Fibroblast of skin of abdomen (primary cell): Measurements from ENCODE around the gene ADARB1.

Experiments
- DNase-seq: peaks from one replicate; pipeline ENCODE4 v3.0.0-alpha.2; 2013

ADARB1 gene

DNA sequence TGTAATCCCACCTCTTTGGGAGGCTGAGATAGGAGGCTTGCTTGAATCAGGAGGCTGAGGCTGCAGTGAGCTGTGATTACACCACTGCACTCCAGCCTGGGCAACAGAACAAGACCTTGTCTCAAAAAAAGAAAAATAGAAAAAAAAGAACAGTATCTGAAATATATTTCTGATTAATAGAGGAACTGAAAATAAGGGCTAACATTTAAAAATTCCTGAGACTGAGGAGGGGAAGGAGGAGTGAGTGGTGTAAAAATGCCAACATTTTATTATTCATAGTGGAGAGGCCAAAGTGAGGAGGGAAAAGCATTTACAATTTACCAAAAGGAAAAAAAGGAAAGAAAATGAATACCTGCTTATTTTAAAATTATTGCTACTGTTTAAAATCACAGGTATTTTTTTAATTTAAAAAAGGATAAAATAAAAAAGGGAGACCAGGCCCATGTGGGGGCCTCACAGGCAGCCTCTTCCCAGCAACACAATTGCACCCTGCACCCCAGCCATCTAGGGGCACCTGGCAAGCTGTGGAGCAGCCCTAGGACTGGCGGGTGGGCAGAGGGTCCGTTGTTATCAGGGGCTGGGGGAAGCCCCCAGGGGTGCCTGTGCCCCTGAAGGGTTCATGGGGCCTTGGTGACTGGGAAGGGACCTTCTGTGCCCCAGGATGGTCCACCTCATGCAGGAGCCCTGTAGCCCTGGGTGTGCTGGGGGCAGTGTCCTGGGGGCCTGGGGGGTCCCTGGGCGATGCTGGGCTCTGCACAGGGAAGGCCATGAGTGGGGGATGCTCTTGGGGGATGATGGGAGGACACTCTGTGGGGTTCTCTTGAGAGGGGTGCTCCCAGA lies 34.8 kb upstream of the ADARB1 start:
- DNase-seq, result no peak

DNA sequence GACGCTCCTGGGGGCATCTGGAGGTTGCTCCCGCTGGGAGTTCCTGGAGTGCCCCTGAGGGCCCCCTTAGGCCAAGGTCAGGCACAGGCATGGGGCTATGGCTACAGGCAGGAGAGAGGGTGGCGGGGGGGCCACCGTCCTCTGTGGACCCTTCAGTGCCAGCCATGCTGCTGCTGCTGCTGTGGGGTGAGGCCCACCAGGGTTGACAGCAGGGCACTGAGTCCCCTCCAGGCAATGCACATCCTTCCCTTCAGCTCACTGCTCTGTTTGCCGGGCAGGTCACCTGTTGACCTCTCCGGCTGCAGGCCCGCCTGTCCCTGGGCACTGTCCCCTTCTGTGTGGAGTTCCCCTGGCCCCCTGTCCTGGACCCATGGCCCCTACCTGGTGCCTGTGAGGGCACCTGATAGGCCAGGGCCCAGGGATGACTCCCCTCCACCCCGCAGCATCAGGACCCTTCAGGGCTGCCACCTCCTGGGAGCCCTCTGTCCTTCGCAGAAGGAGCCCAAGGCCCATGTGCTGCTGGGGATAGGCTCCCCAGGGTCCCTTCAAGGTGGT lies 34.1 kb upstream of the ADARB1 start:
- no peak for DNase-seq

DNA sequence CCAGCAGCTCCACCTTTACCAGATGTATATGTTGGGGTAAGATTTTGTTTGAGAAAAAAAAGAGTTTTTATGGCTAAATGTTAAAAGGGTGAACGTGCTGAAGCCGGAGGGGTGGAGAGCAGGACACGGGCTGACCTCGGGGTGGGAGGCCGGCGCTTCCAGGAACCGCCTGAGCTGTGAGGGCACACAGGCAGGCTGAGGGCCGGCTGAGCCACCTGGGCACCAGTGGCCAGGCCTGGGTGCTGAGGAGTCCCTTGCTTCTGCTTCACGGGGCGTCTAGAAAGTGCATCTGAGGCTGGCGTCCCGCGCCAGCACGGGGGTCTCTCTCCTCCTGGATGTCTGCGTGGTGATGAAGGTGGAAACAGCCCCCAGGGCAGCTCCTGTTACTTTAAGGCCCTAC lies 33.6 kb upstream of the ADARB1 start:
- no peak for DNase-seq

DNA sequence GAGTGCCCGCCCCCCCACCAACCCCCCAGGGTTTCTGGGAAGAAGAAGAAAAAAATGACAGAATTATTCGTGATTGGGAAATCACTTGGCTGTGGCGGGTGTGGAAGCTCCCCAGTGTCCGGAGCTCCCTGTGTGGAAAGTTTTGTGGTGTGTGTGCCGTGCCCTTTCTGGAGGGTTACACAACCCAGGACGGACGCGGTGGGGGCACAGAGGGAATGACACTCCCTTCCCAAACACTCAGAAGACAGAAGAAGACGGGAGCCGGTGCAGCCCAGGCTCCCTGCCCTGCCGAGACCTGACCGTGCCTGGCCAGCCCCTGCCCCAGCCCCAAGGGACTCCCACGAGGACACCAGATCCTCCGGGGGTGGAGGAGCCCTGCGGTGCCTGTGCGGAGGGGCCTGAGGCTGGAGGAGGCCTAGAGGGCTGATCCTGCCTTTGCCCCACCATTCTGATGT lies 33.0 kb upstream of the ADARB1 start:
- DNase-seq, result peak; percentile 80

DNA sequence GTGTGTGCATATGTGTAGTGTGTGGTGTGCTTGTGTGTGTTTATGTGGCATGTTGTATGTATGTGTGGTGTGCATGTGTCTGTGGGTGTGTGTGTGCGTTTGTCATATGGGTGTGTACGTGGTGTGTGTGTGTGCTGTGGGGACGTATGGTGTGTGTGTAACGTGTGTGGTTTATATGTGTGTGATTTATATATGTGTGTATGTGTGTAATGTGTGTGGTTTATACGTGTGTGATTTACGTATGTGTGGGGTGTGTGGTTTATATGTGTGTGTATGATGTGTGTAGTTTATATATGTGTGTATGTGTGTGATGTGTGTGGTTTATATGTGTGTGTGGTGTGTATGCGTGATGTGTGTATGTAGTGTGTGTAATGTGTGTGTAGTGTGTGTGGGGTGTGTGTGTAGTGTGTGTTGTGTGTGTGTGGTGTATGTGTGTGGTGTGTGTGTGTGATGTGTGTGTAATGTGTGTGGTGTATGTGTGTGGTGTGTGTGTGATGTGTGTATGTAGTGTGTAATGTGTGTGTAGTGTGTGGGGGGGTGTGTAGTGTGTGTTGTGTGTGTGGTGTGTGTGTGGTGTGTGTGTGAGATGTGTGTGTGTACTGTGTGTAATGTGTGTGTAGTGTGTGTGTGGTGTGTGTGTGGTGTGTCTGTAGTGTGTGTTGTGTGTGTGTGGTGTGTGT lies 32.3 kb upstream of the ADARB1 start:
- no peak for DNase-seq

DNA sequence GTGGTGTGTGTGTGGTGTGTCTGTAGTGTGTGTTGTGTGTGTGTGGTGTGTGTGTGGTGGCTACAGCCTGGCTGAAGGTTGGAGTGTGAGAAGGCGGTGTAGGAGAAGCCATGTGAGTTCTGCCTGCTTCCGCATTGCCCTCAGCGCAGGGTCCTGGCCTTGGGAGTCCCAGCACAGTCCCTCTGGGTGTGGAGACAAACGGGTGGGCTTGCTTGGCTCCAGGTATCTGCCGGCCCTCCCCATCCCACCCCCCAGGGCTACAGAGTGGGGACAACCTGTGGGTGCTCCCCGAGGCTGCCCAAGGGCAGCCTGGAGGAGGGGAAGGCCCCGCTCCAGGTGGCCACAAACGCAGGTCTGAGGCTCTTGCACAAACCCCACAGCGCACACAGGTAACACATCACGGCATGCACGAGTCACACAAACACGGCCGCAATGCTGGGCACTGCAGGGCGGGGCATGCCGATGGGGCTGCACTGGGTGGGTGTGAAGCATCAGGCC lies 31.7 kb upstream of the ADARB1 start:
- DNase-seq, result no peak

DNA sequence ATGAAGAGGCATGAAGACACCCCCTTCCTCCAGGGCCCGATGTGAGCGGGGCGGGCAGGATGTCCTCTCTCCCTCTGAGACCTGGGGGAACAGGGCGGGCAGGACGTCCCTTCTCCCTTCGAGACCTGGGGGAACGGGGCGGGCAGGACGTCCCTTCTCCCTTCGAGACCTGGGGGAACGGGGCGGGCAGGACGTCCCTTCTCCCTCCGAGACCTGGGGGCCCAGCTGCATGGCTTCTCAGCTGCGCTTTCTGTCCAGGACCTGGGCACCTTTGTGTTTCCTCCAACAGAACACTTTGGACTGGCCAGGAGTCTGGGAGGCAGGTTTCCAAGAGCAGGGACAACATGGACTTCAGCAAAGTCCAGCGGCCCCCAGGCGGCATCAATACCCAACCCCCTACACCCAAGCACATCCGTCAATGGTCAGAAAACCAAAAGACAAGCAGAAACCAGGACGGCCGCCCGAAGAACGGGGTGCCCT lies 30.8 kb upstream of the ADARB1 start:
- DNase-seq, result no peak

DNA sequence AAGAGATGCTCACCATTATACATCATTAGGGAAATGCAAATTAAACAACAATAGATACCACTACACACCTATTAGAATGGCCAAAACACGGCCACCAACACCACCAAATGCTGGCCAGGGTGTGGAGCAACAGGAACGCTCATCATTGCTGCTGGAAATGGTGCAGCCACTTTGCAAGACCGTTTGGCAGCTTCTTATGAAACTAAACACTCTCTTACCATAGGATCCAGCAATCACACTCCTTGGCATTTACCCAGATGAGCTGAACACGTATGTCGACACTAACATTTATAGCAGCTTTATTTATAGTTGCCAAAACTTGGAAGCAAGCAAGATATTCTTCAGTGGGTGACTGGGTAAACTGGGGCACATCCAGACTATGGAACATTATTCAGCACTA lies 28.9 kb upstream of the ADARB1 start:
- peak; percentile 24 for DNase-seq

DNA sequence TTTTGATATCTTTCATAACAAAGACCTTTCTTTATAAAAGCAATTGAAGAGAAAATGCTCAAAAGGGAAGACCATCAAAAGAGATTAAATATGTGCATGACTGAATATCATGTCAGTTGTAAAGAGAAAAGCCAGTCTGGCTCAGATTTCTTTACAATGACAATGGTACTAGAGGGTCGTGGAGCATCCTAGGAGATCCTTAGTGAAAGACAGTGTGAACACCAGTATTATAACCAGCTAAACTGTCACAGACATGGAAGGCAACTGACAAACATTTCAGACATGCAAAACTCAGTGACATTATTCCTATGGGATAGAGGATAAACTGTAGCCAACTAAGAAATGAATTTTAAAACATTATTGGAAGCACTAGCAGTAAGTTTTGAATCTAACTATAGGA lies 27.1 kb upstream of the ADARB1 start:
- no peak for DNase-seq

DNA sequence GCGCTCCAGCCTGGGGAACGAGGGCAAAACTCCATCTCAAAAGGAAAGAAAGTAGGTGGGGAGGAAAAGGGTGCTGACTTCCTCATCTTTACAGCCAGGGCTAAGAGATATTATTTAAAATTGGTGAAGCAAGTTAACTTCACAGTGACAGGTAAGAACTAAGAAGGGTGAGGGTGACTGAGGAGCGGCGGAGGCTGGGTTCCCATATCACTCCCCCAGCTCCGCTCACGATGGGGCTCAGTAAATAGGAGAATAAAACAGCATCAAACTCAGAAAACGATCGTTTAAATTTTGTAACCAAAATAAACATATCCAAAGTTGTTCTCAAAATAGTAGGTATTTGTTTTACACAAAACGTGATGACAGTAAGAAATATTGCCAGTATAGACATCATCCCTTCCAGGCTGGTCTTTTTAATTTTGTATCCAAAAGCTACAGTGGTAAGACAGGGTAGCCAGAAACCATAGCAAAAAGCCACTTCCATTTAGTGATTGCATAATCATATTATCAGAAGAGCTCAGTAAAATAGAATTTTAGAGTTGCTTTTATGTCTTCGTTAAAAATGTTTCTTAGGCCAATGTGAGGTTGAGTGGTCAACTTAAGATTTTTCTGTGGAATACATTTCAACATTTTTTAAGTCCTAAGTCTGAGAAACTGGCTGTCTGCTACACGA lies 26.2 kb upstream of the ADARB1 start:
- no peak for DNase-seq

DNA sequence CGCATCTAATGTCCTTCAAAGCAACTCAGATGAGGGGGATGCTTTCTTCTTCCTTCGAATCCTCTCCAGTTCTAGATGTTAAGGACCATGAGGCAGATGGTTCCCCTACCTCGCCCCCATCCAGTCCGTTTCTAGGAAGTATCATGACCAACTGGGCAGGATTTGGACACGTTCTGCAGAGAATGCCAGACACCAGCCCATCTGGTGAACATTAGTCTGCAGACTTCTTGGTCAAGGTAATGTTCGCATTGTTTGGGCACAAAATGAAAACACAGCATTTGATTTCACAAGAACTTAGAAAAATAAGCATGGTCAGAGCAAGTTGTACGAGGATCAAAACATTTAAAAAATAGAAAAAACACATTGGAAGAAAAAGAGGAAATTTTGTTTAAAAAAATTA lies 25.4 kb upstream of the ADARB1 start:
- no peak for DNase-seq

DNA sequence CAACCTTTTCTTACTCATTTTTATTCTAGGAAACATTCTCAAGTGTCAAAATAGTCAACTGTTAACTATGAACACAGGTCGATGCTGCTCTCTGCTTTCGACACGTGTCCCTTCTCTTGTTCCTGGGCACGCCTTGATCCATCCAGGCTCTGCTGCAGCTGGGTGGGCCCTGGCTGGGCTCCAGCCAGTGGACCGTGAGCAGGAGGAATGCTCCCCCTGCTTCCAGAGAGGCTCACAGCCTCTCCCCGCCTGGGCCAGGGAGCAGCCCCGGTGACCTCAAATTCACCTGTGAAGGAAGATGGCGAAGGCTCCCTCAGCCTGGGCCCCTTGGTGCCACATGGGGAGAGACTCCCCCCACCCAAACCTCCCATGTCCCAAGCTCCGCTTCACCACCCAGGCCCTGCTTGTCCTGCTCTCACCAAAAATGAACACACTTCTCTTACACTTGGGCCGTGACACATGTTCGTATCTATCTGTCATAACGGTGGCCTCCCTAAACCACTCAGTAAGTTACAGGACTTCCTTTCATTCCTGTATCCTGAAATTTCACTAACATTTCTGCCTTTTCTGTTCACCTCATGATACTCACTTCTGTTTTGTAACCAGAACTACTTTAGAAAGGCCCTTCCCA lies 24.6 kb upstream of the ADARB1 start:
- DNase-seq, result no peak

DNA sequence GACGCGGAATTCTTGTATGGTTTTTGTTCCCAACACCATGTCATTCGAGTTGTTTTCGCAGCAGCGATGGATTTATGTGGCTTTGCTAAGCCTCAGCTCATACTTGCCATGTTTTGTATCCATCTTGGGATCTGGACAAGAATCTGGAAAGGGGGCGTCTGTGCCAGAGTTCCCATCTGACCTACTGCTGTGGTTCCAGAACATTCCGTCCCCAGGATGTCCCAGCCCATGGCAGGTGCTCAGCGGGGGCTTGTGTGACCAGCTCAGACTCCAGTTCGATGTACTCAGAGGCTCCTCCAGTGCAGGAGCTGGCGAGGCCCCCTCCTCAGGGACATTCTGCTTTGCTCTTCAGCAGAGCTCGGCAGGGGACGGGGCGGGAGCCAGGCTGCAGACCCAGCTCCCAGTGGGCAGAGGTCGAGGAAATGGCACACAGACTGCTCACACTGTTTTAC lies 24.0 kb upstream of the ADARB1 start:
- peak; percentile 25 for DNase-seq

DNA sequence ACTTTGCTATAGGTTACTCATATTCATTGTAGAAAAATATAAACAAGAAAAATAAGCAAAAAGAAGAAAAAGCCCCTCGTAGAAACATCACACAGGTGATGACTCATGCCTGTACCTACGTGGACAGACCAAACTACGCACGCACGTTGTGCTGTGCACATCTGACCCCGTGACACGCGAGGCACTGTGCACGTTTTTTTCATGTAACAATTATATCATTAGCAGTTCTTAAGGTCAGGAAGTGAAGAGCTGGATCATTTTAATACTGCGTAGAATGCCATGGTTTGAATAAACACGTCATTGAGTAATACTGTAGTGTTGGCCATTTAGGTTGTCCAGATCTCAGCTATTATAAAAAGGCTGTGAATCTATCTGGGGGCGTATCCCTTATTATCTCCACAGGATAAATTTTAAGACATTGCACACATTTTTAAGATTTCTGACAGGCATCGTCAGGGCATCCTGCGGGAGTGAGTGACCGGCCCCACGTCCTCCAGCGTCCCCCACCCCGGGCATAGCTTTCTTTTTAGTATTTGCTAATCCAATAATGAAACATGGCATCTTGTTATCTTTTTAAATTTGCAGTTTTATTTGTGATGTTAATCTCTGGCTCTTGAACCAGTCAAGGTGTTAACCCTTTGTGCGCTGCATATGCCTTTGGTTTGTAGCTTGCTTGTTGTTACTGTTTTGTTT lies 23.4 kb upstream of the ADARB1 start:
- peak; percentile 51 for DNase-seq

DNA sequence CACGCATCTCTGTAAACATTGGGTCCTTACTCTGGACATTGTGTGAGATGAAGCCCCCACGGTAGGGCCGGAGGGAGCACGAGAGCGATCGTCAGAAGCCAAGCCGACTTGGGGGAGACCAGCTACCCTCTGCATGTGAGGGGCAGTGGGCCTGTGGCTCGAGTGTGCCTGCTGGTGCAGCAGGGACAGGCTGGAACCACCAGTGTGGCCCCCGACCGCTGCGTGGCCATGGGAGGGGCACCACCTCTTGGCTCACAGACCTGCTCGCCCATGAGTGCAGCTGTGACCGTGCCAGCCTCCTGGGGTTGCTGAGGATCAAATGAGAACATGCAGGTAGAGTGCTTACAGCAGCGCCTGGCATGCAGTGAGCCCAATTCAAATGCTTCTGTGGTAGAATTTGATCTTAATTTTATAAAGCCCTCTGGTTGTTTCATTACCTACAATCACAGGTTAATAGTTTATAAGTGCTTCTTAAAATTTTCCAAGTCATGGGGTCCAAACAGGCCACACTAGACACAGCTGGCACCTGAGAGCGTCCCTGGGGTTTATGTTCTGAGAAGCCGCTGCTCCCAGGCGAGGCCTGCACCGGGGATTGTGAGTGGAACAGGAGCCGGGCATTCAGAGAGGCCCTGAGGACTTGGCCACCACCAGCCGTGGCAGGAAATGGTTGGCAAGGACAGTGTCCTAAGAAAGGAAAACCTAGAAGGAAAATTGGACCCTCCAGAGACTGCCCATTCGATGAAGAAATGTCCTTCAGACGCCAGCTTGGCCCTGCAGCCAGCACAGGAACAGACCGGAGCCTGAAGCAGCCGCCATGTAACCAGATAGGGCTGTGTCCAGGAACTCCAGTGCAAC lies 22.6 kb upstream of the ADARB1 start:
- no peak for DNase-seq

DNA sequence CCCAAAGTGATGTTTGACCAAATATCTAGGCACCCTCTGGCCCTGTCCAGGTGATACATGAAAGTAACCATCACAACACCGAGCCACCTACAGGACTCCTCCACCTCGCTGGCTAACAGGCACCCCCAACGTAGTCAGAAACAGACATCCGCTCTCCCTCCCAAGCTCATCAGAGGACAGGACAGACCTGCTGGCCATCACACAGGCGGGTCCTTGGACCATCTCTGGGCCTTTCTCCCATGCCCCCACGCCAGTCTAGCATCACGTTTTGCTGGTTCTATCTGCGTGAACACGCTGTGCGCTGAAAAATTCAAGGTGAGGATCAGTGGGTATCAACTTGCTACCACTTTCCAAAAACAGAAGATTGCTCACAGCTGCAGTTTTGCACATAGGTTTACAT lies 21.4 kb upstream of the ADARB1 start:
- DNase-seq, result no peak

DNA sequence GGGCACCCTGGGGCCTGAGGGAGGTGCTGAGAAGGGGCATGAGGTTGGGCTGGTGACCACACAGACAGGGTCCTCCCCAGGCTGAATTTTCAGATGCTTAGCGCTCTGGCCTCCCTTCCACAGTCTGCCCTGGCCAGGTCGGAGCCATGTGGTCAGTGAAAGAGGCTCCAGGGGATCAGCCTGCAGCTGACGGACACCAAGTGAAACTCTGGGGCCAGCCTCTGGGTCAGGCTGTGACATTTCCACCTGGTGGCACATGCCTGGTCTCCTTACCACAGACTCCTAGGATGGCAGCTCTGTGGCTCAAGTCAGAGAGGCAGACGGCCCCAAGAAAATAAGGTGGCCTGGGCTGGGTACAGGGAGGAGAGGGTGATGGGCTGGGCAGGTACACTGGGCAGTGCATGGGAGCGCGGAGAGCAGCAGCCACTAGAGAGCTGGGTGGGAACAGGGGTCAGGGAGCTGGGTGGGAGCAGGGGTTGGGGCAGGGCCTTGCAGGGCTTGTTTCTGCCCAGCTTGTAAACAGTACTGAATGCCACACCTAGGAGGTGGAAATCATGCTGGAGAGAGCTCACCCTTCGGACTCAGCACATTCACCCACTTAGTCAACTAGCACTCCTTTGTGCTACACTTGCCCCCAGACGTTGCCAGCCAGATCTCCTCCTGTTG lies 20.7 kb upstream of the ADARB1 start:
- no peak for DNase-seq

DNA sequence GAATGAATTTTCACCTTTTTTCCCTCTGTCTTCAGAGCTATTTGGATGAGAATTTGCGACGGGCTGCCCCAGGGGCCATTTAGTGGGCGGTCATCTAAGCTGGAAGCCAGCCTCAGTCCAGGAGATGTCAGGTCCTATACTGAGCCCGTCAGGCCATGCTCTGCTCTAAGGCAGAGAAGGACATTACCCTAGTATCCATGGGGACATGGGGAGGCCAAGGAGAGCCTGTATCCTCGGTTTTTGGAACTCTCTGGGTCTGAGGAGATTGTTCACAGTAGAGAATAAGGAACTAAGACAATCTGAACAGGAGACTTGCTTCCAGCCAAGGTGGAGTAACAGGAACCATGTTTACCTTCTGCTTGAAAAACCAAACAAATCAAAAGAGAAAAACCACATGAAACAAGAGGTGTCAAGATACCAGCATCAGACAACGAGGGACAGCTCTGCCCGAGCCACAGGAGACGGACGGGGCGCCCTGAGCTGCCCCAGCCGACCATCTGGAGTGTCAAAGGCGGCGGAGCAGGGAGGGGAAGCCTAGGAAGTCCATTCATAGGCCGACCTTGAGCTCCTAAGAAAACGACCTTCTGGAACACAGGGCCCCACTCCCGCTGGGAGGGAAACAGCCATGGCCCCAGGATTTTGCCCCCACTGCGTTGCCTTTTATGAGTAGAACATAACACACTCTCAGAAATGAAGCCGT lies 20.0 kb upstream of the ADARB1 start:
- DNase-seq, result no peak

DNA sequence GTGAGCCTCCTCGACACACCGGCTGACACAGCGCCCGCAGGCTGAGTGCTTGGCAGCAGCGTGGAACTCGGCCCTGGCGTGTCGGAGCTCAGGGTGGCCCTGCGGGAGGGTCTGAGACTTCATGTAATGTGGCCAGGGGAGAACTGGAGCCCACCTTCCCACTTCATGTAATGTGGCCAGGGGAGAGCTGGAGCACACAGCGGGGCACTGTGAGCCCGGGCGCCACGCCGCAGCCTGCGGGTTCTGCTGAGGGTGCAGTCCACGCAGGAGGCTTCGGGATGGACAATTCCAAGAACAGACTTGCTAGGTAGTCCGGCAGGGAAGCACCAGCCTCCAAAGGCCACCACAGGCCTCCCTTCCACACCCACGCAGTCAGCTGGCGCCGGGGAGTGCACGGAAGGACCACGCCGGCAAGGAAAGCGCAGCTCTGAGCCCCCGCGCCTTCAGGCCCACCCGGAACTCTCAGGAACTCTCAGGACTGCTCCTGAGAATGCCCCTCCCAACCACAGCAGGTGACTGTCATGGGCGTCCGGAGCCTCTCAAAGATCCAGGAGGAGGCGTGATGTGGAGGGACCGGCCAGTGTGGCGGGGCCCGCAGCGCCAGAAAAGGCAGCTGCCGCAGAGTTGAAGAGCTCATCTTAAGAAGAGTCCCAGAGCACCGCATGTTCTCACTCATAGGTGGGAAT lies 19.3 kb upstream of the ADARB1 start:
- DNase-seq, result no peak
